Prostate gland (tissue), 2 donors: ENCODE data around the gene RBM6.
A peak's percentile ranks its signal among the peaks of the same experiment; 100 is the strongest.

Experiments
- CTCF ChIP-seq, 4 experiments: fragments of 200-600 bp in 2 of 4; fragments of 450-650 bp in 2 of 4; sonication (generic) in 2 of 4; IDR thresholded peaks; 1 replicate in 3 of 4; 2 replicates in 1 of 4; pipeline ENCODE4 v1.5.1; 2016 to 2019; ENCODE audit warnings: antibody characterized with exemption in 4 of 4, mild to moderate bottlenecking in 2 of 4, moderate library complexity in 2 of 4
- POLR2A ChIP-seq: fragments of 450-650 bp; IDR thresholded peaks from one replicate; pipeline ENCODE4 v1.6.1; 2016; ENCODE audit warnings: antibody characterized with exemption, mild to moderate bottlenecking

GRCh38 chr3:49906073-49906743 lies 33.7 kb upstream of the RBM6 start:
- TF ChIP-seq CTCF (IDR thresholded peaks at IDR 0.05) = peak; percentile 14 to 84 (median 57)
- no peak for TF ChIP-seq POLR2A
